Ishikawa (cell line): ENCODE data around the gene MRPL24.

Experiments
- CEBPB ChIP-seq: IDR thresholded peaks from 2 replicates; pipeline ENCODE4 v1.6.1; 2012
- CREB1 ChIP-seq: IDR thresholded peaks from 2 replicates; pipeline ENCODE4 v1.6.1; 2012; ENCODE audit warnings: low read depth
- EGR1 ChIP-seq: IDR thresholded peaks from 2 replicates; pipeline ENCODE4 v1.6.1; 2012
- EP300 ChIP-seq: IDR thresholded peaks from 2 replicates; pipeline ENCODE4 v1.6.1; 2012; ENCODE audit warnings: borderline replicate concordance
- FOXM1 ChIP-seq: IDR thresholded peaks from 2 replicates; pipeline ENCODE4 v1.6.1; 2012; ENCODE audit warnings: low read depth, borderline replicate concordance
- NFIC ChIP-seq: IDR thresholded peaks from 2 replicates; pipeline ENCODE4 v1.6.1; 2012
- RAD21 ChIP-seq: IDR thresholded peaks from 2 replicates; pipeline ENCODE4 v1.6.1; 2012; ENCODE audit warnings: low read depth
- TAF1 ChIP-seq: IDR thresholded peaks from 2 replicates; pipeline ENCODE4 v1.6.1; 2012; ENCODE audit warnings: low read depth, mild to moderate bottlenecking
- TCF12 ChIP-seq: IDR thresholded peaks from 2 replicates; pipeline ENCODE4 v1.6.1; 2012; ENCODE audit warnings: low read depth
- YY1 ChIP-seq: IDR thresholded peaks from 2 replicates; pipeline ENCODE4 v1.6.1; 2012; ENCODE audit warnings: low read depth
- ZBTB7A ChIP-seq: IDR thresholded peaks from 2 replicates; pipeline ENCODE4 v1.6.1; 2012; ENCODE audit warnings: low read depth
- TF ChIP-seq, protein P1 (sequence below): IDR thresholded peaks from 2 replicates; pipeline ENCODE4 v1.6.1; 2012; ENCODE audit warnings: low read depth, mild to moderate bottlenecking
- TF ChIP-seq, protein P2 (sequence below): IDR thresholded peaks from 2 replicates; pipeline ENCODE4 v1.6.1; 2012
- TF ChIP-seq, protein P3 (sequence below): IDR thresholded peaks from 2 replicates; pipeline ENCODE4 v1.6.1; 2012

DNA sequence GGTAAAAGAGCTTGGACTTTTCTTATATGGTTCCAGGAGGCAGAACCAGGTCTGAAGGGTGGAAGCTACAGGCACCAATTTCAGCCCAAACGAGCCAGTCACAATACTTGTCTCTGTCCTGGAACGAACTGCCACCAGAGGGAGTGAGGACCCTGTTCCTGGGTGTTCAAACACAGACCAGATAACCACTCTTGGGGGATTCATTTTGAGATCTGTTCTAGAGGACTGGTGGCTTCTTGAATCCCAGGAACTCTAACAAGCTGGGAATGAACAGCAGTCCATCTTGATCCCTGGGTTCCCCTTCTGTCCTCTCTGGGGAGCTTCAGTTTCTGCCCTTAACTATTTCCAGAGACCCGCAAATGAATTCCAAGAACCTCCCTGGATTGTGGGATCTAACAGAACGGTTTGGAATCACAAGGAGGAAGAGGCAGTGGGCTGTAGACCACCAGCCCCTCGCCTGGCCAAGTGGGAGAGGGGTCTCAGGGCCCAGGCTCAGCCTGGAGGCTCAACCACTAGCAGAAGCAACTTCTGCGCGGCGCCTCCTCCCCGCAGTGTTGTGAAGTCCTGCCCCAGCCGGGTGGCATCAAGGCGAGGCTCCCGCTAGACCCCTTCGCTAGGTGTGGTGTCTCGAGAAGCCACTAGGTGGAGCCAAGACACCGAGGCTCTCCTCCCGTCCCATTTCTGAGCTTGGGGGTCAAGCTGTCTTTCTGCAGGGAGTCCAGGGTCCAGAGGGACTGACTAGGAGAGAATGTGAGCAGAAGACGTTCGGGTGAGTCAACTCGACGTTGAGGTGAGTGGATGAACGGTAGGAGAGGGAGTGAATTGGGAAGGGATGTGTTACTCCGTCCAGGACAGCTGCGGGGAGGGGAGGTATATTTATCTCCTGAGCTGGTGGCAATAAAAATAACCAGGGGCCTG is 51.6 kb downstream of the MRPL24 start:
- no peak for TF ChIP-seq TCF12
- TF ChIP-seq RAD21, result peak; percentile 99
- TF ChIP-seq CREB1, result no peak
- TF ChIP-seq, protein P1, sequence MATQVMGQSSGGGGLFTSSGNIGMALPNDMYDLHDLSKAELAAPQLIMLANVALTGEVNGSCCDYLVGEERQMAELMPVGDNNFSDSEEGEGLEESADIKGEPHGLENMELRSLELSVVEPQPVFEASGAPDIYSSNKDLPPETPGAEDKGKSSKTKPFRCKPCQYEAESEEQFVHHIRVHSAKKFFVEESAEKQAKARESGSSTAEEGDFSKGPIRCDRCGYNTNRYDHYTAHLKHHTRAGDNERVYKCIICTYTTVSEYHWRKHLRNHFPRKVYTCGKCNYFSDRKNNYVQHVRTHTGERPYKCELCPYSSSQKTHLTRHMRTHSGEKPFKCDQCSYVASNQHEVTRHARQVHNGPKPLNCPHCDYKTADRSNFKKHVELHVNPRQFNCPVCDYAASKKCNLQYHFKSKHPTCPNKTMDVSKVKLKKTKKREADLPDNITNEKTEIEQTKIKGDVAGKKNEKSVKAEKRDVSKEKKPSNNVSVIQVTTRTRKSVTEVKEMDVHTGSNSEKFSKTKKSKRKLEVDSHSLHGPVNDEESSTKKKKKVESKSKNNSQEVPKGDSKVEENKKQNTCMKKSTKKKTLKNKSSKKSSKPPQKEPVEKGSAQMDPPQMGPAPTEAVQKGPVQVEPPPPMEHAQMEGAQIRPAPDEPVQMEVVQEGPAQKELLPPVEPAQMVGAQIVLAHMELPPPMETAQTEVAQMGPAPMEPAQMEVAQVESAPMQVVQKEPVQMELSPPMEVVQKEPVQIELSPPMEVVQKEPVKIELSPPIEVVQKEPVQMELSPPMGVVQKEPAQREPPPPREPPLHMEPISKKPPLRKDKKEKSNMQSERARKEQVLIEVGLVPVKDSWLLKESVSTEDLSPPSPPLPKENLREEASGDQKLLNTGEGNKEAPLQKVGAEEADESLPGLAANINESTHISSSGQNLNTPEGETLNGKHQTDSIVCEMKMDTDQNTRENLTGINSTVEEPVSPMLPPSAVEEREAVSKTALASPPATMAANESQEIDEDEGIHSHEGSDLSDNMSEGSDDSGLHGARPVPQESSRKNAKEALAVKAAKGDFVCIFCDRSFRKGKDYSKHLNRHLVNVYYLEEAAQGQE, result no peak
- no peak for TF ChIP-seq YY1
- TF ChIP-seq, protein P2, sequence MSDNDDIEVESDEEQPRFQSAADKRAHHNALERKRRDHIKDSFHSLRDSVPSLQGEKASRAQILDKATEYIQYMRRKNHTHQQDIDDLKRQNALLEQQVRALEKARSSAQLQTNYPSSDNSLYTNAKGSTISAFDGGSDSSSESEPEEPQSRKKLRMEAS, result peak; percentile 25; the same call in 1 of the 2 replicates
- no peak for TF ChIP-seq FOXM1
- no peak for TF ChIP-seq EP300
- TF ChIP-seq, protein P3, sequence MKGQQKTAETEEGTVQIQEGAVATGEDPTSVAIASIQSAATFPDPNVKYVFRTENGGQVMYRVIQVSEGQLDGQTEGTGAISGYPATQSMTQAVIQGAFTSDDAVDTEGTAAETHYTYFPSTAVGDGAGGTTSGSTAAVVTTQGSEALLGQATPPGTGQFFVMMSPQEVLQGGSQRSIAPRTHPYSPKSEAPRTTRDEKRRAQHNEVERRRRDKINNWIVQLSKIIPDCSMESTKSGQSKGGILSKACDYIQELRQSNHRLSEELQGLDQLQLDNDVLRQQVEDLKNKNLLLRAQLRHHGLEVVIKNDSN, result no peak
- TF ChIP-seq ZBTB7A, result peak; percentile 89
- no peak for TF ChIP-seq EGR1
- no peak for TF ChIP-seq CEBPB
- TF ChIP-seq TAF1, result no peak
- no peak for TF ChIP-seq NFIC
